Astrocyte (in vitro differentiated cells and primary cell): Measurements from ENCODE around the gene UCK1. TPM values are rescaled to one million over a fixed set of nuclear protein-coding genes. Genes with fewer than 3 reads are reported as not detected.

Experiments
- DNase-seq: peaks from one replicate; pipeline ENCODE4 v3.0.0-alpha.2; 2010; ENCODE audit warnings: low read depth
- FAIRE-seq: peaks from 2 replicates; lab custom pipeline; 2011; peaks lifted over from hg19 to GRCh38; lab: Jason Lieb, UNC
- H2AFZ ChIP-seq: 2 replicates; pipeline ENCODE4 v1.6.0; 2012; ENCODE audit warnings: low read depth, low read length, inconsistent platforms
- H3K27ac ChIP-seq: 2 replicates; pipeline ENCODE4 v1.5.1; 2011; ENCODE audit warnings: low read depth, low read length, inconsistent platforms
- H3K27me3 ChIP-seq: 2 replicates; pipeline ENCODE4 v1.6.0; 2011; ENCODE audit warnings: low read length, inconsistent platforms; ENCODE audit not compliant: insufficient read depth
- H3K36me3 ChIP-seq: 2 replicates; pipeline ENCODE4 v1.5.1; 2011; ENCODE audit warnings: low read length, inconsistent platforms; ENCODE audit not compliant: insufficient read depth
- H3K4me1 ChIP-seq: 2 replicates; pipeline ENCODE4 v1.5.1; 2011; ENCODE audit warnings: low read length, inconsistent platforms; ENCODE audit not compliant: insufficient read depth
- H3K4me2 ChIP-seq: 2 replicates; pipeline ENCODE4 v1.6.0; 2012; ENCODE audit warnings: low read length, inconsistent platforms
- H3K4me3 ChIP-seq: 2 replicates; pipeline ENCODE4 v1.5.1; 2011; ENCODE audit warnings: low read depth, mild to moderate bottlenecking, low read length, inconsistent platforms; ENCODE audit not compliant: insufficient read depth
- H3K79me2 ChIP-seq: 2 replicates; pipeline ENCODE4 v1.6.0; 2012; ENCODE audit warnings: mild to moderate bottlenecking, low read length, inconsistent platforms; ENCODE audit not compliant: insufficient read depth
- H3K9ac ChIP-seq: 2 replicates; pipeline ENCODE4 v1.6.0; 2012; ENCODE audit warnings: mild to moderate bottlenecking, low read length, inconsistent platforms
- H3K9me3 ChIP-seq: 2 replicates; pipeline ENCODE4 v1.5.1; 2012; ENCODE audit warnings: low read depth, mild to moderate bottlenecking, low read length, inconsistent platforms; ENCODE audit not compliant: insufficient read depth
- H4K20me1 ChIP-seq: 2 replicates; pipeline ENCODE4 v1.6.0; 2012; ENCODE audit warnings: low read length, inconsistent platforms; ENCODE audit not compliant: insufficient read depth
- H3K27ac Mint-ChIP-seq: one replicate; pipeline ENCODE4 v1.8.0; 2021; ENCODE audit warnings: mild to moderate bottlenecking, mixed read lengths; ENCODE audit not compliant: unreplicated experiment
- H3K27me3 Mint-ChIP-seq: one replicate; pipeline ENCODE4 v1.8.0; 2021; ENCODE audit warnings: low read depth, mixed read lengths; ENCODE audit not compliant: unreplicated experiment
- H3K36me3 Mint-ChIP-seq: one replicate; pipeline ENCODE4 v1.8.0; 2021; ENCODE audit warnings: low read depth, mixed read lengths; ENCODE audit not compliant: unreplicated experiment
- H3K4me1 Mint-ChIP-seq: one replicate; pipeline ENCODE4 v1.8.0; 2021; ENCODE audit warnings: low read depth, mixed read lengths; ENCODE audit not compliant: unreplicated experiment
- H3K4me3 Mint-ChIP-seq: one replicate; pipeline ENCODE4 v1.8.0; 2021; ENCODE audit warnings: mild to moderate bottlenecking, moderate library complexity, mixed read lengths; ENCODE audit not compliant: unreplicated experiment
- H3K9me3 Mint-ChIP-seq: one replicate; pipeline ENCODE4 v1.8.0; 2021; ENCODE audit warnings: mild to moderate bottlenecking, mixed read lengths; ENCODE audit not compliant: unreplicated experiment
- EZH2 ChIP-seq: IDR thresholded peaks from 2 replicates; pipeline ENCODE4 v1.6.1; 2012; ENCODE audit warnings: mild to moderate bottlenecking, low read length, inconsistent platforms; ENCODE audit not compliant: insufficient read depth
- total RNA-seq: library from RNA; stranded (reverse); gene quantifications from 2 replicates; pipeline ENCODE4 v1.2.1, GENCODE V29; 2021
- TF ChIP-seq, protein P1 (sequence below): IDR thresholded peaks from 2 replicates; pipeline ENCODE4 v1.5.1; 2011; ENCODE audit warnings: low read depth, mild to moderate bottlenecking, inconsistent platforms, low read length, moderate library complexity; ENCODE audit not compliant: insufficient read depth

Gene UCK1
- total RNA-seq, 1 donor from 2014 or later = 15.4 TPM

DNA sequence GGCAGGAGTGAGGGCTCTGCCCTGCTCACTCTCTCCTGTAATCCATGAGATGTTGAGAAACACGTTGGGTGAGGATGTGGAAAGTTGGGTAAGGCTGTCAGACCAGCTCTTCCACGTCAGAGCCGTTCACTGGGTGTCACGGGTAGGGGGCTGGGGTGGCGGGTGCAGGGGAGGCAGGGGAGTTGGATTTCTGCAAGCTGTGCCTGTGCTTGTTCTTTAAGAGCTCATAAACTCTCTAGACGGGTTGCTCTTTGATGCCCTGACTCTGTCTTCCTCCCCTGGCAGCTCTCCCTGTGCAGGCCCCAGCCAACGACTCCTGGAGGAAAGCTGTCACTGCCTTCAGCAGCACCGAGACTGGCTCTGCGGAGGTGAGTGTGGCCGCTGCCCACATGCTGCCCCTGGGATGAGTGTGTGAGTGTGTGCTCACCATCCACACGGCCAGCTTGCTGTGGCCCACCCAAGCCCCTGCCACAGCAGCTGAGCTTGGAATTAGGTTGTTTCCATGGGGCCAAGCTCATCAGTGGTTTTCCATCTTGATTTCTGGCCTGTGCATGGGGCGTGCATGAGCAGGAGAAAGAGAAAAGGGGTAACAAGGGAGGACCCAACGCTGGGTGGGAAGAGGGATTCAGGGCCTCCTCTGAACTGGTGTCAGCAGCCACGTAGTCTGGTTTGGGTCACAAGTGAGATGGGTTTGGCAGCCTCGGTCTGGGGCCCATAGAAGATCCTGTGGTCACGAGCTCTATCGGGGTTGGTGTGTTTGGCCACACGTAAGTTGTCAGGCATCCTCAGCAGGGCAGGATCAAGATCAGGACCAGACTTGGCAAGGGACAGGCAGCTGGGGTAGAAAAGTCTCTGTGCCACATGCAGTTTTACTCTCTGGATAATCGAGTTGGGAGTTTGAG is 49.4 kb downstream of the UCK1 start:
- Histone ChIP-seq H3K9ac (no peak overlapping the region), H3K36me3 (peaks cover 72% of the 10 kb centered on the region), H3K4me2 (no peak overlapping the region), H4K20me1 (peaks cover 96% of the 10 kb centered on the region), H3K4me1 (no peaks in the 10 kb centered on the region), H3K9me3 (no peaks in the 10 kb centered on the region), H2AFZ (no peak overlapping the region), H3K27me3 (no peaks in the 10 kb centered on the region), H3K4me3 (no peak overlapping the region), H3K79me2 (peaks cover 63% of the 10 kb centered on the region), H3K27ac (no peak overlapping the region)
- H3K36me3 Mint-ChIP-seq = peaks cover 11% of the 10 kb centered on the region
- H3K27ac Mint-ChIP-seq = no peak overlapping the region
- no peaks in the 10 kb centered on the region for H3K9me3 Mint-ChIP-seq
- no peak for TF ChIP-seq EZH2
- TF ChIP-seq, protein P1, sequence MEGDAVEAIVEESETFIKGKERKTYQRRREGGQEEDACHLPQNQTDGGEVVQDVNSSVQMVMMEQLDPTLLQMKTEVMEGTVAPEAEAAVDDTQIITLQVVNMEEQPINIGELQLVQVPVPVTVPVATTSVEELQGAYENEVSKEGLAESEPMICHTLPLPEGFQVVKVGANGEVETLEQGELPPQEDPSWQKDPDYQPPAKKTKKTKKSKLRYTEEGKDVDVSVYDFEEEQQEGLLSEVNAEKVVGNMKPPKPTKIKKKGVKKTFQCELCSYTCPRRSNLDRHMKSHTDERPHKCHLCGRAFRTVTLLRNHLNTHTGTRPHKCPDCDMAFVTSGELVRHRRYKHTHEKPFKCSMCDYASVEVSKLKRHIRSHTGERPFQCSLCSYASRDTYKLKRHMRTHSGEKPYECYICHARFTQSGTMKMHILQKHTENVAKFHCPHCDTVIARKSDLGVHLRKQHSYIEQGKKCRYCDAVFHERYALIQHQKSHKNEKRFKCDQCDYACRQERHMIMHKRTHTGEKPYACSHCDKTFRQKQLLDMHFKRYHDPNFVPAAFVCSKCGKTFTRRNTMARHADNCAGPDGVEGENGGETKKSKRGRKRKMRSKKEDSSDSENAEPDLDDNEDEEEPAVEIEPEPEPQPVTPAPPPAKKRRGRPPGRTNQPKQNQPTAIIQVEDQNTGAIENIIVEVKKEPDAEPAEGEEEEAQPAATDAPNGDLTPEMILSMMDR = no peak
- no peak for FAIRE-seq
- H3K4me3 Mint-ChIP-seq = no peak overlapping the region
- H3K4me1 Mint-ChIP-seq = peaks cover 2% of the 10 kb centered on the region
- DNase-seq = no peak
- no peaks in the 10 kb centered on the region for H3K27me3 Mint-ChIP-seq

GRCh38 chr9:131480258-131480657 is 50.8 kb downstream of the UCK1 start:
- Histone ChIP-seq H3K27ac (no peak overlapping the region), H3K4me2 (no peak overlapping the region), H3K9ac (no peak overlapping the region), H3K4me1 (no peaks in the 10 kb centered on the region), H3K79me2 (peaks cover 62% of the 10 kb centered on the region), H3K9me3 (no peaks in the 10 kb centered on the region), H2AFZ (no peak overlapping the region), H3K4me3 (no peak overlapping the region), H3K36me3 (peaks cover 74% of the 10 kb centered on the region), H3K27me3 (no peaks in the 10 kb centered on the region), H4K20me1 (peaks cover 97% of the 10 kb centered on the region)
- DNase-seq = no peak
- H3K4me1 Mint-ChIP-seq = no peaks in the 10 kb centered on the region
- no peak for FAIRE-seq
- TF ChIP-seq EZH2 = no peak
- TF ChIP-seq, protein P1 = no peak
- H3K27ac Mint-ChIP-seq = peak overlapping the region; percentile 26
- H3K4me3 Mint-ChIP-seq = no peak overlapping the region
- H3K9me3 Mint-ChIP-seq = no peaks in the 10 kb centered on the region
- H3K36me3 Mint-ChIP-seq = peaks cover 11% of the 10 kb centered on the region
- no peaks in the 10 kb centered on the region for H3K27me3 Mint-ChIP-seq

DNA sequence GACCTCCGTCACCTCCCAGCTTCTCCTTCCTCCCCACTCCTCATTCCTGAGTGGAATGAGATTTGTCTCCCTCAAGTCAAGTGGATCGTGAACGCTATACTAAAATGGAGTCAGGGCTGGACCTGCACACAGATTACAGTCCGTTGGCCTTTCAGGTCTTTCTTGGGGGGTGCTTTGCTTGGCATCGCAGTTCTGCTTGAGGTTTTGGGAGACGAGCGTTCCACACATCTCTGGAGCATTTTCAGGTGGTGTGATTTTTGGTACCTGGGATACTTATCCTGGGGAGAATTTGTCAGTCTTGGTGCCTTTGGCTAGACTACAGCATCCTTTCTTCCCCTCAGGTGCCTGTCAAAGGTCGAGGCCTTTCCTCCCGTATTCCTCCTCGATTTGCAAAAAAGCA is 52.2 kb downstream of the UCK1 start:
- no peaks in the 10 kb centered on the region for H3K27me3 ChIP-seq
- H2AFZ ChIP-seq = no peak overlapping the region
- FAIRE-seq = no peak
- H3K4me2 ChIP-seq = no peak overlapping the region
- no peak overlapping the region for H3K9ac ChIP-seq
- H4K20me1 ChIP-seq = peaks cover 95% of the 10 kb centered on the region
- H3K27ac Mint-ChIP-seq = no peak overlapping the region
- H3K4me1 Mint-ChIP-seq = no peaks in the 10 kb centered on the region
- no peak overlapping the region for H3K4me3 Mint-ChIP-seq
- no peak for DNase-seq
- H3K9me3 Mint-ChIP-seq = no peaks in the 10 kb centered on the region
- H3K36me3 ChIP-seq = peaks cover 61% of the 10 kb centered on the region
- no peaks in the 10 kb centered on the region for H3K27me3 Mint-ChIP-seq
- peaks cover 66% of the 10 kb centered on the region for H3K79me2 ChIP-seq
- TF ChIP-seq, protein P1 = no peak
- no peak for TF ChIP-seq EZH2
- no peak overlapping the region for H3K4me3 ChIP-seq
- no peaks in the 10 kb centered on the region for H3K4me1 ChIP-seq
- no peak overlapping the region for H3K27ac ChIP-seq
- H3K9me3 ChIP-seq = no peaks in the 10 kb centered on the region
- H3K36me3 Mint-ChIP-seq = peaks cover 11% of the 10 kb centered on the region
